HepG2 (cell line): ENCODE results near the gene TPX2. TPM values are rescaled to one million over a fixed set of nuclear protein-coding genes. Genes with fewer than 3 reads are reported as not detected.
A peak's percentile ranks its signal among the peaks of the same experiment; 100 is the strongest.

Experiments used
- ATAC-seq: fragments of 200-7000 bp; cut with Tn5 transposase; 3 replicates; pipeline ENCODE4 v1.9.1; 2020; ENCODE audit warnings: mild to moderate bottlenecking, moderate library complexity
- BruUV-seq: library from RNA; stranded (reverse); fragments of 400-500 nt; replicated peaks from 2 replicates; lab custom pipeline; 2021; lab: Mats Ljungman, UMichigan
- CTCF ChIA-PET: fragments of 300-600 bp; formaldehyde crosslinking; extraction: SDS; loops from one replicate; lab custom pipeline; 2021; ENCODE audit warnings: low total read pairs, inconsistent platforms, low intra/inter-chr PET ratio; lab: Yijun Ruan, JAX
- POLR2A ChIA-PET: fragments of 350-600 bp; sonication (Branson Sonifier 250); formaldehyde crosslinking; loops from one replicate; lab custom pipeline; 2020; ENCODE audit warnings: antibody characterized with exemption, inconsistent platforms; lab: Yijun Ruan, JAX
- DNase-seq: peaks from one replicate; pipeline ENCODE4 v3.0.0-alpha.2; 2015; ENCODE audit warnings: low spot score
- FAIRE-seq: peaks from 3 replicates; lab custom pipeline; 2011; peaks lifted over from hg19 to GRCh38; lab: Jason Lieb, UNC
- H2AFZ ChIP-seq: one replicate; pipeline ENCODE4 v1.6.1; 2011; ENCODE audit warnings: low read length, inconsistent platforms
- H3K27ac ChIP-seq: fragments of 300-600 bp; 3 replicates; pipeline ENCODE4 v1.8.0; 2011; ENCODE audit warnings: mixed run types, mild to moderate bottlenecking, mixed read lengths, low read length, inconsistent platforms; ENCODE audit not compliant: insufficient read depth; ENCODE audit errors: extremely low read length
- H3K27me3 ChIP-seq, 2 experiments: fragments of 200-600 bp in 1 of 2; 2 replicates in 1 of 2; 3 replicates in 1 of 2; pipeline versions ENCODE4 v1.6.0 to v1.8.0; 2011; ENCODE audit warnings: low read length in 2 of 2, mild to moderate bottlenecking in 2 of 2, moderate library complexity in 2 of 2, inconsistent platforms in 1 of 2; ENCODE audit not compliant: insufficient read depth in 2 of 2, control insufficient read depth in 1 of 2
- H3K36me3 ChIP-seq, 2 experiments: fragments of 200-600 bp in 1 of 2; replicated peaks in 1 of 2; 2 replicates in 1 of 2; 3 replicates in 1 of 2; pipeline versions ENCODE4 v1.5.1 to v1.8.0; 2011; ENCODE audit warnings: low read length in 2 of 2, inconsistent platforms in 1 of 2; ENCODE audit not compliant: insufficient read depth in 2 of 2, control insufficient read depth in 1 of 2
- H3K4me1 ChIP-seq: 2 replicates; pipeline ENCODE4 v1.5.1; 2012; ENCODE audit warnings: low read length, inconsistent platforms; ENCODE audit not compliant: insufficient read depth
- H3K4me2 ChIP-seq: 2 replicates; pipeline ENCODE4 v1.6.0; 2011; ENCODE audit warnings: low read depth, low read length, inconsistent platforms
- H3K4me3 ChIP-seq, 3 experiments: fragments of 200-600 bp in 1 of 3; sonication (generic), shearing (Covaris generic) in 1 of 3; replicated peaks in 1 of 3; 2 replicates each; pipeline ENCODE4 v1.5.1; 2011 to 2016; ENCODE audit warnings: low read length in 3 of 3, inconsistent platforms in 2 of 3, low read depth in 2 of 3, mild to moderate bottlenecking in 2 of 3, control low read depth in 1 of 3, mixed read lengths in 1 of 3; ENCODE audit not compliant: insufficient read depth in 1 of 3
- H3K79me2 ChIP-seq: one replicate; pipeline ENCODE4 v1.6.1; 2011; ENCODE audit warnings: low read length, inconsistent platforms; ENCODE audit not compliant: insufficient read depth
- H3K9ac ChIP-seq: 2 replicates; pipeline ENCODE4 v1.6.0; 2011; ENCODE audit warnings: mild to moderate bottlenecking, low read depth, low read length, inconsistent platforms; ENCODE audit not compliant: insufficient read depth
- H3K9me3 ChIP-seq: 2 replicates; pipeline ENCODE4 v1.5.1; 2012; ENCODE audit warnings: mild to moderate bottlenecking, low read length
- H4K20me1 ChIP-seq: 2 replicates; pipeline ENCODE4 v1.6.0; 2011; ENCODE audit warnings: inconsistent platforms, mild to moderate bottlenecking, low read length, moderate library complexity; ENCODE audit not compliant: insufficient read depth
- CCAR2 ChIP-seq: fragments of 200-400 bp; formaldehyde crosslinking; optimal IDR thresholded peaks from 2 replicates; pipeline ENCODE3; 2018; ENCODE audit warnings: low read depth, mild to moderate bottlenecking, low read length, moderate library complexity
- DR1 ChIP-seq: sonication (generic); formaldehyde crosslinking; IDR thresholded peaks from 2 replicates; pipeline ENCODE4 v1.8.0; 2021; ENCODE audit warnings: mild to moderate bottlenecking, missing genetic modification reagents, inconsistent platforms
- FOXC1 ChIP-seq: sonication (generic); formaldehyde crosslinking; IDR thresholded peaks from 2 replicates; pipeline ENCODE4 v1.8.0; 2022; ENCODE audit warnings: mild to moderate bottlenecking, missing genetic modification reagents, borderline replicate concordance
- GABPB1 ChIP-seq: IDR thresholded peaks from 2 replicates; pipeline ENCODE4 v1.6.1; 2016; ENCODE audit warnings: mild to moderate bottlenecking, missing genetic modification reagents, moderate library complexity, missing compliant biosample characterization
- HCFC1 ChIP-seq: fragments of 150-350 bp; IDR thresholded peaks from 2 replicates; pipeline ENCODE4 v1.6.1; 2014; ENCODE audit warnings: low read depth, low read length
- KLF6 ChIP-seq: IDR thresholded peaks from 2 replicates; pipeline ENCODE4 v1.8.0; 2016; ENCODE audit warnings: missing biosample characterization, missing genetic modification reagents
- LCORL ChIP-seq, 2 experiments: fragments of 450-650 bp in 1 of 2; sonication (generic) in 1 of 2; formaldehyde crosslinking in 1 of 2; IDR thresholded peaks; 2 replicates each; pipeline versions ENCODE4 v1.5.0 to v1.6.1; 2017 to 2020; ENCODE audit warnings: antibody characterized with exemption in 1 of 2, missing genetic modification reagents in 1 of 2
- STAG1 ChIP-seq: sonication (generic); formaldehyde crosslinking; IDR thresholded peaks from 2 replicates; pipeline ENCODE4 v1.4.0; 2020; ENCODE audit warnings: missing genetic modification reagents
- THAP11 ChIP-seq: IDR thresholded peaks from 2 replicates; pipeline ENCODE4 v1.6.1; 2016; ENCODE audit warnings: missing biosample characterization, missing genetic modification reagents
- ZNF501 ChIP-seq: sonication (generic); formaldehyde crosslinking; IDR thresholded peaks from 2 replicates; pipeline ENCODE4 v1.5.1; 2020; ENCODE audit warnings: mild to moderate bottlenecking, moderate library complexity, missing genetic modification reagents
- ZNF781 ChIP-seq: sonication (generic); formaldehyde crosslinking; IDR thresholded peaks from 2 replicates; pipeline ENCODE4 v1.5.1; 2020; ENCODE audit warnings: borderline replicate concordance, mild to moderate bottlenecking, missing genetic modification reagents; ENCODE audit errors: not compliant biosample characterization
- WGBS: methylation state at CpG from one replicate; pipeline ENCODE4 v1.1.6; 2017; ENCODE audit warnings: low lambda C conversion rate; 5-methylcytosine and 5-hydroxymethylcytosine counted together
- in situ Hi-C: cut with HindIII; loops from 2 replicates; pipeline ENCODE4 v1.10.0; 2017; ENCODE audit warnings: low pct_unique_long_range_greater_than_20kb; ENCODE audit not compliant: extremely low pct_ligation_motif_present
- intact Hi-C: fragments of 100-400 bp; cut with micrococcal nuclease; formaldehyde crosslinking; loops from one replicate; pipeline ENCODE4 v1.10.0; 2022; ENCODE audit not compliant: unreplicated experiment
- polyA plus RNA-seq, 8 experiments: library from polyadenylated mRNA; depleted of rRNA in 3 of 8; stranded (reverse) in 7 of 8; unstranded in 1 of 8; fragments of >200 nt; fragmentation: Illumina TruSeq in 4 of 8; extraction: Trizol in 4 of 8; gene quantifications; 2 replicates each; pipeline versions ENCODE4 v1.2.1 to v1.2.3, GENCODE V29; 2011 to 2016; ENCODE audit warnings: low read depth in 4 of 8, missing spikeins in 1 of 8, mixed read lengths in 1 of 8; ENCODE audit not compliant: insufficient read depth in 1 of 8
- total RNA-seq, 5 experiments: library from RNA; depleted of rRNA; stranded (reverse); fragments of >200 nt; fragmentation: Illumina TruSeq; extraction: Trizol; gene quantifications; 2 replicates each; pipeline ENCODE4 v1.2.3, GENCODE V29; 2016; ENCODE audit warnings: low read depth in 1 of 5
- TF ChIP-seq, protein P1 (sequence below): IDR thresholded peaks from 2 replicates; pipeline ENCODE4 v1.4.0; 2020; ENCODE audit warnings: mild to moderate bottlenecking, missing genetic modification reagents
- TF ChIP-seq, protein P2 (sequence below): IDR thresholded peaks from 2 replicates; pipeline ENCODE4 v1.6.1; 2016; ENCODE audit warnings: missing compliant biosample characterization, missing genetic modification reagents, borderline replicate concordance
- TF ChIP-seq, protein P3 (sequence below), 2 experiments: sonication (generic) in 1 of 2; formaldehyde crosslinking in 1 of 2; IDR thresholded peaks; 2 replicates each; pipeline versions ENCODE4 v1.4.0 to v1.6.1; 2018 to 2020; ENCODE audit warnings: missing genetic modification reagents in 2 of 2, borderline replicate concordance in 1 of 2, low read depth in 1 of 2, mild to moderate bottlenecking in 1 of 2, missing biosample characterization in 1 of 2

TPX2 gene
- total and polyA plus RNA-seq, 2 of the 13 experiments (the other 11 are each of a cell fraction or from before 2014, with no cell fraction given), result 34.3 to 124 TPM

DNA sequence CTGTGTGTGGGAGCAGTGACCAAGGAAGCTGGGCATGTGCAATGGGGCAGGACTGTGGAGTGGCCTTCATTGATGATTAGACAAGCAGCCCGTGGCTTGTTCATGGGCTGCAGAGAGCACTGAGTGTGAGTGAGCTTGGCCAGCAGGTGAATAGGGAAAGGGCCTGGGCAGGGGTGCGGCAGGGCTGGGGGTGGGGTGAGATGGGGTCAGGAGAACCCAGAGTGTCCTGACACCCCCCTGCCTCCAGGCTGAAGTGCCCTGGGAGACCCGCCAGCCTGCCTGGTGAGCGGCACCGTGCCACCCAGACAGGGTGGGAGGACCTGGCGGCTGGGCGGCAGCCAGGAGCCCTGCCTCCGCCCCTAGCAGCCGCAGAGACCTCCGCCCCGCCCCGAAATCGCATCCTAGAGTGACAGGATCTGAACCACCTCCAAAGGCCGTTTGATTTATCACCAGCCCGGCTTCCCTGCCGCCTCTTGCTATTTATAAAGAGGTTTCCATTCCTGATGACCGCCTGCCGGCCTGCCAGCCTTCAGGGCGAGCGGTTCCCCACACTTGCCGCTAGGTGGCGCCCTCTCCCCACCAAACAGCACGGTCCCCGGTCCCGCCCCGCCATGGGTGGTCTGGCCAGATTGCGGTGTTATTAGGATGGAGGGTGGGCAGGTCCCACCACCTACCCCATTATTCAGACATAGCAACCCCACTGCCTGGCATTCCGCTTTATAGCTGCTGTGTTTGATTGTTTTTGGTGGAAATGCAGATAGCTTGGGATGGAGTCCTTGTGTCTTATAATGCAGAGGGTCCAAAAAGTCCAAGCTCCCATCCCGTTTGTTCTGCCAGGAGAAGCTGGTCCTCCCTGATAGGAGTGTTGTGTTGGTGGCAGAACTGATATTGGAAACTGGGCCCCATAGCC lies 83.6 kb downstream of the TPX2 start:
- in situ Hi-C loops, result loop anchor here (5.0 to 10.0 kb wide), 2 partner anchors 210 to 272 kb away; no protein-coding TSS in a partner anchor
- ATAC-seq (peak; percentile 87), FAIRE-seq (peak; percentile 67), DNase-seq (peak; percentile 49)
- POLR2A ChIA-PET, result interaction anchor here (0.9 kb wide), 1 partner anchor 129 kb away, joined by 4 read pairs; the partner anchor contains the start of gene PDRG1
- CTCF ChIA-PET, result interaction anchor here (1.4 to 4.8 kb wide), 6 partner anchors 11 to 269 kb away, joined by 7 to 70 read pairs (median 9); partner anchors contain the start of genes FOXS1 and PDRG1
- H3K9ac ChIP-seq, result no peak overlapping the region
- H3K4me1 ChIP-seq, result 0 out of 2 replicates have a peak, but pooled peaks cover 7% of the 10 kb centered on the region
- no peak overlapping the region for H2AFZ ChIP-seq
- peaks cover 12 to 62% of the 10 kb centered on the region in 2 experiments for H3K27me3 ChIP-seq
- no peaks in the 10 kb centered on the region for H3K79me2 ChIP-seq
- 6% methylated on average over 26 of the region's 29 CpGs for WGBS
- intact Hi-C loops, result loop anchor here (1.0 to 10.0 kb wide), 5 partner anchors 11 to 270 kb away; partner anchors contain the start of gene PDRG1
- H4K20me1 ChIP-seq, result no peaks in the 10 kb centered on the region
- peak overlapping the region in 1 of 3 experiments; percentile 37; a peak in 1 of 6 replicates for H3K4me3 ChIP-seq
- H3K9me3 ChIP-seq, result no peaks in the 10 kb centered on the region
- H3K27ac ChIP-seq, result no peak overlapping the region
- H3K4me2 ChIP-seq, result peak overlapping the region; percentile 48
- BruUV-seq, result no TSS peak
- H3K36me3 ChIP-seq, result no peaks in the 10 kb centered on the region
- 0 out of 2 replicates have a peak, but pooled peaks have one; percentile 29 for TF ChIP-seq DR1 (CRISPR knock-in tag)
- TF ChIP-seq GABPB1 (CRISPR knock-in tag), result peak; percentile 42; the same call in 1 of the 2 replicates
- no peak for TF ChIP-seq HCFC1
- TF ChIP-seq FOXC1, result peak; percentile 58; the same call in 1 of the 2 replicates
- no peak for TF ChIP-seq LCORL (IDR thresholded peaks at IDR 0.05)
- peak; percentile 62 for TF ChIP-seq LCORL (CRISPR knock-in tag; IDR thresholded peaks at IDR 0.05)
- TF ChIP-seq, protein P1, sequence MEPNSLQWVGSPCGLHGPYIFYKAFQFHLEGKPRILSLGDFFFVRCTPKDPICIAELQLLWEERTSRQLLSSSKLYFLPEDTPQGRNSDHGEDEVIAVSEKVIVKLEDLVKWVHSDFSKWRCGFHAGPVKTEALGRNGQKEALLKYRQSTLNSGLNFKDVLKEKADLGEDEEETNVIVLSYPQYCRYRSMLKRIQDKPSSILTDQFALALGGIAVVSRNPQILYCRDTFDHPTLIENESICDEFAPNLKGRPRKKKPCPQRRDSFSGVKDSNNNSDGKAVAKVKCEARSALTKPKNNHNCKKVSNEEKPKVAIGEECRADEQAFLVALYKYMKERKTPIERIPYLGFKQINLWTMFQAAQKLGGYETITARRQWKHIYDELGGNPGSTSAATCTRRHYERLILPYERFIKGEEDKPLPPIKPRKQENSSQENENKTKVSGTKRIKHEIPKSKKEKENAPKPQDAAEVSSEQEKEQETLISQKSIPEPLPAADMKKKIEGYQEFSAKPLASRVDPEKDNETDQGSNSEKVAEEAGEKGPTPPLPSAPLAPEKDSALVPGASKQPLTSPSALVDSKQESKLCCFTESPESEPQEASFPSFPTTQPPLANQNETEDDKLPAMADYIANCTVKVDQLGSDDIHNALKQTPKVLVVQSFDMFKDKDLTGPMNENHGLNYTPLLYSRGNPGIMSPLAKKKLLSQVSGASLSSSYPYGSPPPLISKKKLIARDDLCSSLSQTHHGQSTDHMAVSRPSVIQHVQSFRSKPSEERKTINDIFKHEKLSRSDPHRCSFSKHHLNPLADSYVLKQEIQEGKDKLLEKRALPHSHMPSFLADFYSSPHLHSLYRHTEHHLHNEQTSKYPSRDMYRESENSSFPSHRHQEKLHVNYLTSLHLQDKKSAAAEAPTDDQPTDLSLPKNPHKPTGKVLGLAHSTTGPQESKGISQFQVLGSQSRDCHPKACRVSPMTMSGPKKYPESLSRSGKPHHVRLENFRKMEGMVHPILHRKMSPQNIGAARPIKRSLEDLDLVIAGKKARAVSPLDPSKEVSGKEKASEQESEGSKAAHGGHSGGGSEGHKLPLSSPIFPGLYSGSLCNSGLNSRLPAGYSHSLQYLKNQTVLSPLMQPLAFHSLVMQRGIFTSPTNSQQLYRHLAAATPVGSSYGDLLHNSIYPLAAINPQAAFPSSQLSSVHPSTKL (CRISPR knock-in tag), result peak; percentile 41; the same call in 1 of the 2 replicates
- TF ChIP-seq, protein P2, sequence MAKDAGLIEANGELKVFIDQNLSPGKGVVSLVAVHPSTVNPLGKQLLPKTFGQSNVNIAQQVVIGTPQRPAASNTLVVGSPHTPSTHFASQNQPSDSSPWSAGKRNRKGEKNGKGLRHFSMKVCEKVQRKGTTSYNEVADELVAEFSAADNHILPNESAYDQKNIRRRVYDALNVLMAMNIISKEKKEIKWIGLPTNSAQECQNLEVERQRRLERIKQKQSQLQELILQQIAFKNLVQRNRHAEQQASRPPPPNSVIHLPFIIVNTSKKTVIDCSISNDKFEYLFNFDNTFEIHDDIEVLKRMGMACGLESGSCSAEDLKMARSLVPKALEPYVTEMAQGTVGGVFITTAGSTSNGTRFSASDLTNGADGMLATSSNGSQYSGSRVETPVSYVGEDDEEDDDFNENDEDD (CRISPR knock-in tag), result peak; percentile 42
- TF ChIP-seq CCAR2, result no peak
- TF ChIP-seq KLF6 (CRISPR knock-in tag), result peak; percentile 62; the same call in 1 of the 2 replicates
- peak; percentile 52; the same call in 1 of the 2 replicates for TF ChIP-seq THAP11 (CRISPR knock-in tag)
- 0 out of 2 replicates have a peak, but pooled peaks have one; percentile 14 for TF ChIP-seq ZNF501 (CRISPR knock-in tag)
- no peak for TF ChIP-seq ZNF781 (CRISPR knock-in tag)
- peak; percentile 98 for TF ChIP-seq STAG1
- TF ChIP-seq, protein P3, sequence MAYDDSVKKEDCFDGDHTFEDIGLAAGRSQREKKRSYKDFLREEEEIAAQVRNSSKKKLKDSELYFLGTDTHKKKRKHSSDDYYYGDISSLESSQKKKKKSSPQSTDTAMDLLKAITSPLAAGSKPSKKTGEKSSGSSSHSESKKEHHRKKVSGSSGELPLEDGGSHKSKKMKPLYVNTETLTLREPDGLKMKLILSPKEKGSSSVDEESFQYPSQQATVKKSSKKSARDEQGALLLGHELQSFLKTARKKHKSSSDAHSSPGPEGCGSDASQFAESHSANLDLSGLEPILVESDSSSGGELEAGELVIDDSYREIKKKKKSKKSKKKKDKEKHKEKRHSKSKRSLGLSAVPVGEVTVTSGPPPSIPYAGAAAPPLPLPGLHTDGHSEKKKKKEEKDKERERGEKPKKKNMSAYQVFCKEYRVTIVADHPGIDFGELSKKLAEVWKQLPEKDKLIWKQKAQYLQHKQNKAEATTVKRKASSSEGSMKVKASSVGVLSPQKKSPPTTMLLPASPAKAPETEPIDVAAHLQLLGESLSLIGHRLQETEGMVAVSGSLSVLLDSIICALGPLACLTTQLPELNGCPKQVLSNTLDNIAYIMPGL (CRISPR knock-in tag; IDR thresholded peaks at IDR 0.05; ENCODE audit: borderline replicate concordance in 1 of 2, low read depth in 1 of 2), result peak; percentile 38 to 53; a peak in 2 of 4 replicates
